ENCODE measurements around the gene PRKCD.

PRKCD gene

GRCh38 chr3:53195066-53195450 lies 34.0 kb downstream of the PRKCD start:
- TF ChIP-seq ZFP3 (CRISPR knock-in tag; IDR thresholded peaks at IDR 0.05), result no peak
- TF ChIP-seq ISL1 (CRISPR knock-in tag; IDR thresholded peaks at IDR 0.05), result no peak
- no peak for TF ChIP-seq ZNF70 (CRISPR knock-in tag; IDR thresholded peaks at IDR 0.05)
- no peak for TF ChIP-seq RARB (CRISPR knock-in tag; IDR thresholded peaks at IDR 0.05)
- no peak for TF ChIP-seq BACH2 (CRISPR knock-in tag; IDR thresholded peaks at IDR 0.05; ENCODE audit: borderline replicate concordance)

GRCh38 chr3:53195602-53196574 lies 34.9 kb downstream of the PRKCD start:
- peak; percentile 86 for ATAC-seq
- TF ChIP-seq OSR1 (CRISPR knock-in tag; IDR thresholded peaks at IDR 0.05) (no peak), PATZ1 (CRISPR knock-in tag; IDR thresholded peaks at IDR 0.05; ENCODE audit: borderline replicate concordance) (no peak), ZNF8 (CRISPR knock-in tag; IDR thresholded peaks at IDR 0.05) (no peak), RARB (CRISPR knock-in tag; IDR thresholded peaks at IDR 0.05) (no peak), SNAI2 (CRISPR knock-in tag; IDR thresholded peaks at IDR 0.05) (no peak), ZNF70 (CRISPR knock-in tag; IDR thresholded peaks at IDR 0.05) (no peak), ZFP3 (CRISPR knock-in tag; IDR thresholded peaks at IDR 0.05) (no peak), TOX (CRISPR knock-in tag; IDR thresholded peaks at IDR 0.05; ENCODE audit: borderline replicate concordance) (no peak), ISL1 (CRISPR knock-in tag; IDR thresholded peaks at IDR 0.05) (no peak), ESRRG (CRISPR knock-in tag; IDR thresholded peaks at IDR 0.05) (no peak), BACH2 (CRISPR knock-in tag; IDR thresholded peaks at IDR 0.05; ENCODE audit: borderline replicate concordance) (no peak), CSRNP3 (CRISPR knock-in tag; IDR thresholded peaks at IDR 0.05) (no peak), TSHZ2 (CRISPR knock-in tag; IDR thresholded peaks at IDR 0.05) (no peak), TCF4 (CRISPR knock-in tag; IDR thresholded peaks at IDR 0.05; ENCODE audit: borderline replicate concordance) (no peak), POU6F1 (CRISPR knock-in tag; IDR thresholded peaks at IDR 0.05; ENCODE audit: borderline replicate concordance, low read depth) (no peak), CSDC2 (CRISPR knock-in tag; IDR thresholded peaks at IDR 0.05) (no peak)

More at GRCh38 chr3:53195066-53195450, 34.0 kb downstream of the PRKCD start:
- ATAC-seq, result no peak

- TF ChIP-seq PATZ1 (CRISPR knock-in tag; IDR thresholded peaks at IDR 0.05; ENCODE audit: borderline replicate concordance) (no peak), CREB5 (CRISPR knock-in tag; IDR thresholded peaks at IDR 0.05; ENCODE audit: low read depth) (no peak), POU6F1 (CRISPR knock-in tag; IDR thresholded peaks at IDR 0.05; ENCODE audit: borderline replicate concordance, low read depth) (no peak), TCF4 (CRISPR knock-in tag; IDR thresholded peaks at IDR 0.05; ENCODE audit: borderline replicate concordance) (no peak), RARB (CRISPR knock-in tag; IDR thresholded peaks at IDR 0.05) (no peak), ZNF70 (CRISPR knock-in tag; IDR thresholded peaks at IDR 0.05) (no peak), OSR1 (CRISPR knock-in tag; IDR thresholded peaks at IDR 0.05) (no peak), ISL1 (CRISPR knock-in tag; IDR thresholded peaks at IDR 0.05) (no peak), CSRNP3 (CRISPR knock-in tag; IDR thresholded peaks at IDR 0.05) (no peak), BACH2 (CRISPR knock-in tag; IDR thresholded peaks at IDR 0.05; ENCODE audit: borderline replicate concordance) (no peak), ZFP3 (CRISPR knock-in tag; IDR thresholded peaks at IDR 0.05) (no peak), PPARA (CRISPR knock-in tag; IDR thresholded peaks at IDR 0.05; ENCODE audit: borderline replicate concordance) (no peak)
- ATAC-seq, result no peak
Measured at GRCh38 chr3:53196575-53197407, 35.8 kb downstream of the PRKCD start.

All from SK-N-SH treated with all-trans-retinoic acid at 6 μM for 48 hours (cell line).